NCI-H2171 treated with DMSO at 0.1 percent for 48 hours (cell line): ENCODE data around the gene CT45A6.
"Not testable (repeated sequence)": the region's sequence is repeated elsewhere in the genome, so short reads cannot be mapped to it uniquely, and the experiment has no call there.

Source experiments
- DNase-seq: peaks from one replicate; lab custom pipeline; 2025; lab: John Stamatoyannopoulos, UW

Gene CT45A6, protein sequence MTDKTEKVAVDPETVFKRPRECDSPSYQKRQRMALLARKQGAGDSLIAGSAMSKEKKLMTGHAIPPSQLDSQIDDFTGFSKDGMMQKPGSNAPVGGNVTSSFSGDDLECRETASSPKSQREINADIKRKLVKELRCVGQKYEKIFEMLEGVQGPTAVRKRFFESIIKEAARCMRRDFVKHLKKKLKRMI

DNA sequence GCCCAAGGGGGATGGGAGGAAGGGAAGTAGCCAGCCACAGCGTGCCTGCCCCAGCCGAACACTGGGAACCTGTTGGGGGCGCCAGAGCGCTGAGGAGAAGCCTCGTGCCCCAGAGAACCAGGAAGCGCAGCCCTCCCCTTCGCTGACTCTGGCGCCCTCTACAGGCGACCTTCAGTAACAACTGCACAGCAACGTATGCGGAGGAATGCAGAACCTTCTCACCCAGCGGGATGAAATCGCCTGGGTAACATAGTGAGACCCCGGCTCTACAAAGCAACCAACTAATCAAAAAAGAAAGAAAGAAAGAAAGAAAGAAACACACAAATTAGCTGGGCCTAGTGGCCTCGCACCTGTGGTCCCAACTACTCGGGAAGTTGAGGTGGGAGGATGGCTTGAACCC lies at the start of gene CT45A6:
TSS of gene CT45A6 (minus strand) at position 101 of the 400 bp plus-strand sequence. CDS start 3,794 bp downstream, outside the sequence.
- DNase-seq: not testable (repeated sequence)

DNA sequence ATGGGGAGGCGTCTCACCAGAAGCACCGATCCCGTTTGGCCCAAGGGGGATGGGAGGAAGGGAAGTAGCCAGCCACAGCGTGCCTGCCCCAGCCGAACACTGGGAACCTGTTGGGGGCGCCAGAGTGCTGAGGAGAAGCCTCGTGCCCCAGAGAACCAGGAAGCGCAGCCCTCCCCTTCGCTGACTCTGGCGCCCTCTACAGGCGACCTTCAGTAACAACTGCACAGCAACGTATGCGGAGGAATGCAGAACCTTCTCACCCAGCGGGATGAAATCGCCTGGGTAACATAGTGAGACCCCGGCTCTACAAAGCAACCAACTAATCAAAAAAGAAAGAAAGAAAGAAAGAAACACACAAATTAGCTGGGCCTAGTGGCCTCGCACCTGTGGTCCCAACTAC lies 34.6 kb upstream of the CT45A6 start, which contains the start of gene CT45A7:
TSS of gene CT45A7 (minus strand) at position 101 of the 400 bp plus-strand sequence. CDS start 3,747 bp downstream, outside the sequence.
- DNase-seq: not testable (repeated sequence)

DNA sequence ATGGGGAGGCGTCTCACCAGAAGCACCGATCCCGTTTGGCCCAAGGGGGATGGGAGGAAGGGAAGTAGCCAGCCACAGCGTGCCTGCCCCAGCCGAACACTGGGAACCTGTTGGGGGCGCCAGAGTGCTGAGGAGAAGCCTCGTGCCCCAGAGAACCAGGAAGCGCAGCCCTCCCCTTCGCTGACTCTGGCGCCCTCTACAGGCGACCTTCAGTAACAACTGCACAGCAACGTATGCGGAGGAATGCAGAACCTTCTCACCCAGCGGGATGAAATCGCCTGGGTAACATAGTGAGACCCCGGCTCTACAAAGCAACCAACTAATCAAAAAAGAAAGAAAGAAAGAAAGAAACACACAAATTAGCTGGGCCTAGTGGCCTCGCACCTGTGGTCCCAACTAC lies 17.3 kb upstream of the CT45A6 start, which contains the start of gene CT45A2:
TSS of gene CT45A2 (minus strand) at position 101 of the 400 bp plus-strand sequence. CDS start 3,747 bp downstream, outside the sequence.
- DNase-seq: not testable (repeated sequence)

DNA sequence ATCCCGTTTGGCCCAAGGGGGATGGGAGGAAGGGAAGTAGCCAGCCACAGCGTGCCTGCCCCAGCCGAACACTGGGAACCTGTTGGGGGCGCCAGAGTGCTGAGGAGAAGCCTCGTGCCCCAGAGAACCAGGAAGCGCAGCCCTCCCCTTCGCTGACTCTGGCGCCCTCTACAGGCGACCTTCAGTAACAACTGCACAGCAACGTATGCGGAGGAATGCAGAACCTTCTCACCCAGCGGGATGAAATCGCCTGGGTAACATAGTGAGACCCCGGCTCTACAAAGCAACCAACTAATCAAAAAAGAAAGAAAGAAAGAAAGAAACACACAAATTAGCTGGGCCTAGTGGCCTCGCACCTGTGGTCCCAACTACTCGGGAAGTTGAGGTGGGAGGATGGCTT lies 17.2 kb downstream of the CT45A6 start, which contains the start of gene CT45A5:
TSS of gene CT45A5 (minus strand) at position 101 of the 400 bp plus-strand sequence. CDS start 3,774 bp downstream, outside the sequence.
- not testable (repeated sequence) for DNase-seq

DNA sequence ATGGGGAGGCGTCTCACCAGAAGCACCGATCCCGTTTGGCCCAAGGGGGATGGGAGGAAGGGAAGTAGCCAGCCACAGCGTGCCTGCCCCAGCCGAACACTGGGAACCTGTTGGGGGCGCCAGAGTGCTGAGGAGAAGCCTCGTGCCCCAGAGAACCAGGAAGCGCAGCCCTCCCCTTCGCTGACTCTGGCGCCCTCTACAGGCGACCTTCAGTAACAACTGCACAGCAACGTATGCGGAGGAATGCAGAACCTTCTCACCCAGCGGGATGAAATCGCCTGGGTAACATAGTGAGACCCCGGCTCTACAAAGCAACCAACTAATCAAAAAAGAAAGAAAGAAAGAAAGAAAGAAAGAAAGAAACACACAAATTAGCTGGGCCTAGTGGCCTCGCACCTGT lies 34.5 kb downstream of the CT45A6 start, which contains the start of gene CT45A3:
TSS of gene CT45A3 (minus strand) at position 101 of the 400 bp plus-strand sequence. CDS start 3,747 bp downstream, outside the sequence.
- not testable (repeated sequence) for DNase-seq

DNA sequence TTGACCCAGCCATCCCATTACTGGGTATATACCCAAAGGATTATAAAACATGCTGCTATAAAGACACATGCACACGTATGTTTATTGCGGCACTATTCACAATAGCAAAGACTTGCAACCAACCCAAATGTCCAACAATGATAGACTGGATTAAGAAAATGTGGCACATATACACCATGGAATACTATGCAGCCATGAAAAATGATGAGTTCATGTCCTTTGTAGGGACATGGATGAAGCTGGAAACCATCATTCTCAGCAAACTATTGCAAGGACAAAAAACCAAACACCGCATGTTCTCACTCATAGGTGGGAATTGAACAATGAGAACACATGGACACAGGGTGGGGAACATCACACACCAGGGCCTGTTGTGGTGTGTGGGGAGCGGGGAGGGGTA lies 57.8 kb downstream of the CT45A6 start:
- DNase-seq: not testable (repeated sequence)
